Activated CD4-positive, alpha-beta T cell treated with anti-CD3 and anti-CD28 coated beads, Interleukin-10, Interleukin-2, amounts not matched to agents 100 ng/mL and 50 ng/mL, durations not matched to agents 16 hours and 8 hours (primary cell): ENCODE data around the gene NSUN4.
"Not testable (repeated sequence)": the region's sequence is repeated elsewhere in the genome, so short reads cannot be mapped to it uniquely, and the experiment has no call there.

Source experiments
- DNase-seq: peaks from one replicate; pipeline ENCODE4 v3.0.0-alpha.2; 2020

Gene NSUN4

GRCh38 chr1:46340404-46341221 lies at the start of gene NSUN4:
Gene NSUN4 (plus strand): TSS chr1:46340807. CDS start chr1:46340827, 20 bp downstream.
- peak; percentile 92 for DNase-seq

- no peak for DNase-seq
These were observed 45.3 kb upstream of the NSUN4 start for GRCh38 chr1:46295306-46295705.

- DNase-seq, result no peak
These were observed 42.2 kb upstream of the NSUN4 start for GRCh38 chr1:46298387-46298786.

GRCh38 chr1:46300673-46301405 lies 39.8 kb upstream of the NSUN4 start:
- no peak for DNase-seq

GRCh38 chr1:46301406-46301807 lies 39.2 kb upstream of the NSUN4 start:
- DNase-seq, result no peak

GRCh38 chr1:46301808-46302640 lies 38.6 kb upstream of the NSUN4 start:
- peak; percentile 65 for DNase-seq

- peak; percentile 29 for DNase-seq
These were observed 38.0 kb upstream of the NSUN4 start for GRCh38 chr1:46302641-46303037.

- DNase-seq, result peak; percentile 95
These were observed 37.4 kb upstream of the NSUN4 start, which contains the start of the genes LRRC41 and UQCRH for GRCh38 chr1:46303038-46303871. Gene LRRC41 (minus strand): TSS chr1:46303616. CDS start chr1:46303322, 294 bp downstream. Gene UQCRH (plus strand): TSS chr1:46303698. CDS start chr1:46303767, 69 bp downstream.

- DNase-seq, result peak; percentile 9
These were observed 36.7 kb upstream of the NSUN4 start for GRCh38 chr1:46303872-46304326.

GRCh38 chr1:46306159-46306530 lies 34.5 kb upstream of the NSUN4 start:
- DNase-seq, result no peak

- DNase-seq, result no peak
These were observed 31.0 kb upstream of the NSUN4 start for GRCh38 chr1:46309401-46310159.

GRCh38 chr1:46310321-46310720 lies 30.3 kb upstream of the NSUN4 start:
- DNase-seq, result no peak

GRCh38 chr1:46315669-46316403 lies 24.8 kb upstream of the NSUN4 start:
- DNase-seq, result no peak

- DNase-seq, result no peak
These were observed 23.3 kb upstream of the NSUN4 start for GRCh38 chr1:46317323-46317722.

- DNase-seq, result not testable (repeated sequence)
These were observed 21.3 kb upstream of the NSUN4 start for GRCh38 chr1:46319301-46319700.

GRCh38 chr1:46319960-46320914 lies 20.4 kb upstream of the NSUN4 start:
- not testable (repeated sequence) for DNase-seq

GRCh38 chr1:46322191-46322590 lies 18.4 kb upstream of the NSUN4 start:
- DNase-seq, result not testable (repeated sequence)

- not testable (repeated sequence) for DNase-seq
These were observed 15.1 kb upstream of the NSUN4 start for GRCh38 chr1:46325285-46326076.
